Sigmoid colon (tissue), 7 donors: ENCODE measurements around the gene METTL8. TPM values are rescaled to one million over a fixed set of nuclear protein-coding genes. Genes with fewer than 3 reads are reported as not detected.

Experiments
- DNase-seq: peaks from one replicate; pipeline ENCODE4 v3.0.0-alpha.2; 2019
- H3K27ac ChIP-seq, 4 donors: fragments of 200-600 bp; sonication (generic); one replicate each; pipeline ENCODE4 v1.5.1; 2016 to 2019; ENCODE audit warnings: mild to moderate bottlenecking in 1 of 4
- H3K27me3 ChIP-seq, 3 donors: fragments of 200-600 bp; sonication (generic); one replicate each; pipeline ENCODE4 v1.5.1; 2019; ENCODE audit warnings: mild to moderate bottlenecking in 1 of 3
- H3K36me3 ChIP-seq, 4 donors: fragments of 200-600 bp; sonication (generic); one replicate each; pipeline ENCODE4 v1.5.1; 2016 to 2019
- H3K4me1 ChIP-seq, 4 donors: fragments of 200-600 bp; sonication (generic); one replicate each; pipeline ENCODE4 v1.5.1; 2017 to 2019
- H3K4me3 ChIP-seq, 4 donors: fragments of 200-600 bp; sonication (generic); one replicate each; pipeline ENCODE4 v1.5.1; 2017 to 2019; ENCODE audit warnings: mild to moderate bottlenecking in 2 of 4, moderate library complexity in 1 of 4
- H3K9me3 ChIP-seq, 4 donors: fragments of 200-600 bp in 3 of 4; sonication (generic) in 3 of 4; one replicate each; pipeline versions ENCODE4 v1.5.1 to v1.6.1; 2013 to 2019
- CTCF ChIP-seq, 4 experiments: fragments of 450-650 bp in 3 of 4; fragments of 200-600 bp in 1 of 4; IDR thresholded peaks; one replicate each; pipeline ENCODE4 v1.5.1; 2016 to 2019; ENCODE audit warnings: antibody characterized with exemption in 4 of 4, mild to moderate bottlenecking in 3 of 4, moderate library complexity in 2 of 4
- EP300 ChIP-seq, 4 donors: sonication (generic); formaldehyde crosslinking; IDR thresholded peaks; one replicate each; pipeline ENCODE4 v1.6.1; 2017; ENCODE audit warnings: antibody characterized with exemption in 4 of 4
- POLR2A ChIP-seq, 2 donors: fragments of 450-650 bp; IDR thresholded peaks; one replicate each; pipeline ENCODE4 v1.6.1; 2016; ENCODE audit warnings: antibody characterized with exemption in 2 of 2, mild to moderate bottlenecking in 2 of 2, moderate library complexity in 2 of 2
- POLR2AphosphoS5 ChIP-seq, 4 donors: sonication (generic); formaldehyde crosslinking; IDR thresholded peaks; one replicate each; pipeline ENCODE4 v1.6.1; 2017; ENCODE audit warnings: antibody characterized with exemption in 4 of 4
- WGBS, 2 donors: extraction: QIAGEN DNeasy Blood & Tissue Kit; methylation state at CpG; one replicate each; pipeline ENCODE4 v1.1.7; 2013; 5-methylcytosine and 5-hydroxymethylcytosine counted together
- intact Hi-C: fragments of 100-400 bp; cut with DNase I; formaldehyde crosslinking; loops from one replicate; pipeline ENCODE4 v1.15.1; 2023
- polyA plus RNA-seq, 3 donors: library from polyadenylated mRNA; stranded (reverse); fragments of 200-250 nt; gene quantifications; one replicate each; pipeline ENCODE4 v1.2.3, GENCODE V29; 2013
- total RNA-seq, 4 donors: library from RNA; depleted of rRNA; stranded (reverse); fragments of >200 nt; gene quantifications; one replicate each; pipeline ENCODE4 v1.1.0, GENCODE V29; 2016
- donor health status: healthy with polysubstance abuse.
- donor health status: Bipolar disorder and iron deficiency.
- donor health status: healthy.

Gene METTL8
- total and polyA plus RNA-seq, 7 donors: 3.0 to 42.7 (median 30.1) TPM

DNA sequence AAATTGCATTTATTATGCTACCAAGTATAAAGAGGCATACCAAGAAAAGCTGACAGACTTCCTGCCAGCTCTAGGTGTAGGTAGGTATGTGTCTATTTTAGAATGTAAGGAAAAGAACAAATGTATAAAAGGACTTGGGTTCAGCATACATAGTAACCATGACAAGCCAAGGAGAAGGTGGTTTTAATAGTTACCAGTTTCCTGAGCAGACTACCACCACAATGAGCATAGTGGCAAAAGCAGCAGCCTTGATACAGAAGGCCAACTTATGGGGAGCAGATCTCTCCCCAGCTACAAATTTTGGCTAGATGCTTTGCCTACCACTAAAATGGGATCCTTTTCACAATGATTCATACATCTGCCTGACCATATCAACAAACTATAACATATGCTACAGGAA, 34.5 kb downstream of the METTL8 start:
- Histone ChIP-seq H3K27ac (no peak overlapping the region), H3K27me3 (no peaks in the 10 kb centered on the region), H3K4me1 (peaks cover 0 to 7% (median under 1%) of the 10 kb centered on the region in 4 donors), H3K9me3 (no peaks in the 10 kb centered on the region), H3K4me3 (no peak overlapping the region), H3K36me3 (no peaks in the 10 kb centered on the region)
- intact Hi-C loops: no loop called here
- no peak for DNase-seq
- no peak for TF ChIP-seq POLR2AphosphoS5 (IDR thresholded peaks at IDR 0.05)
- TF ChIP-seq EP300 (IDR thresholded peaks at IDR 0.05): no peak
- TF ChIP-seq POLR2A (IDR thresholded peaks at IDR 0.05): no peak
- no peak for TF ChIP-seq CTCF (IDR thresholded peaks at IDR 0.05)

- H3K36me3 ChIP-seq: no peaks in the 10 kb centered on the region
- peaks cover 0 to 14% (median 4%) of the 10 kb centered on the region in 4 donors for H3K4me1 ChIP-seq
- no peak overlapping the region for H3K4me3 ChIP-seq
- TF ChIP-seq POLR2A (IDR thresholded peaks at IDR 0.05) (no peak), POLR2AphosphoS5 (IDR thresholded peaks at IDR 0.05) (no peak), EP300 (IDR thresholded peaks at IDR 0.05) (no peak), CTCF (IDR thresholded peaks at IDR 0.05) (no peak)
- no peaks in the 10 kb centered on the region for H3K27me3 ChIP-seq
- WGBS, 2 donors: 42 to 82% methylated on average over 1 of the region's 1 CpG
- no peak for DNase-seq
- intact Hi-C loops: no loop called here
- H3K9me3 ChIP-seq: no peaks in the 10 kb centered on the region
- no peak overlapping the region for H3K27ac ChIP-seq
Measured at GRCh38 chr2:171394164-171394740, 39.5 kb downstream of the METTL8 start.

- Histone ChIP-seq H3K4me3 (no peak overlapping the region), H3K36me3 (no peaks in the 10 kb centered on the region), H3K27ac (no peak overlapping the region), H3K4me1 (peaks cover 0 to 14% (median 4%) of the 10 kb centered on the region in 4 donors), H3K9me3 (no peaks in the 10 kb centered on the region), H3K27me3 (no peaks in the 10 kb centered on the region)
- intact Hi-C loops: no loop called here
- 95 to 98% methylated on average over 1 of the region's 1 CpG for WGBS, 2 donors
- TF ChIP-seq EP300 (IDR thresholded peaks at IDR 0.05) (no peak), POLR2A (IDR thresholded peaks at IDR 0.05) (no peak), CTCF (IDR thresholded peaks at IDR 0.05) (no peak), POLR2AphosphoS5 (IDR thresholded peaks at IDR 0.05) (no peak)
- DNase-seq: no peak
Measured at GRCh38 chr2:171393487-171393886, 40.3 kb downstream of the METTL8 start.

DNA sequence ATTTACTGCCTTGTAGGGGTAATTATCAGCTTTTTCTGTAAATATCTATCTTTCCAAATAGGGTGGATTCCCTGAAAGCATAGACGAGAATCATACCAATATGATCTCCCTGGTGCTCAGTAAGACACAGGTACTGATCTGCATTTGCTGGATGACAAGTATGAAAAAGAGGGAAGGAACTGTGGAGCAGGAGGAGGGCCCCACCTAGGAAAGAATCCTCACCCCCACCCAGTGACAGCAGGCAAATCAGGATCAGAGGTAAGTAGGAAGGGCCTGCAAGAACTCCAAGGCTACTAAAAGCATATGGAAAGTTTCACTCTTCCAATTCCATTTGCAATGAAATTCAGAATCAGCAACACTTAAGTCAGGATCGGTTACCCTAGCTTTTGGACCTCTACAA, 42.3 kb downstream of the METTL8 start:
- no peaks in the 10 kb centered on the region for H3K36me3 ChIP-seq
- DNase-seq: no peak
- intact Hi-C loops: no loop called here
- WGBS, 2 donors: 64 to 81% methylated on average over 2 of the region's 2 CpGs
- H3K27me3 ChIP-seq: no peaks in the 10 kb centered on the region
- no peak for TF ChIP-seq EP300 (IDR thresholded peaks at IDR 0.05)
- no peak for TF ChIP-seq CTCF (IDR thresholded peaks at IDR 0.05)
- no peak for TF ChIP-seq POLR2A (IDR thresholded peaks at IDR 0.05)
- TF ChIP-seq POLR2AphosphoS5 (IDR thresholded peaks at IDR 0.05): no peak
- H3K4me3 ChIP-seq: no peak overlapping the region
- no peaks in the 10 kb centered on the region for H3K9me3 ChIP-seq
- H3K4me1 ChIP-seq: peaks cover 0 to 14% (median 4%) of the 10 kb centered on the region in 4 donors
- H3K27ac ChIP-seq: no peak overlapping the region

- WGBS, 2 donors: 34 to 78% methylated on average over 1 of the region's 1 CpG
- TF ChIP-seq EP300 (IDR thresholded peaks at IDR 0.05): no peak
- TF ChIP-seq POLR2AphosphoS5 (IDR thresholded peaks at IDR 0.05): no peak
- TF ChIP-seq POLR2A (IDR thresholded peaks at IDR 0.05): no peak
- no peak for TF ChIP-seq CTCF (IDR thresholded peaks at IDR 0.05)
- intact Hi-C loops: no loop called here
- Histone ChIP-seq H3K4me3 (no peak overlapping the region), H3K36me3 (no peaks in the 10 kb centered on the region), H3K27ac (no peak overlapping the region), H3K9me3 (no peaks in the 10 kb centered on the region), H3K27me3 (no peaks in the 10 kb centered on the region), H3K4me1 (peaks cover 0 to 14% (median 4%) of the 10 kb centered on the region in 4 donors)
- no peak for DNase-seq
Measured at GRCh38 chr2:171390941-171391516, 42.8 kb downstream of the METTL8 start.
